Activated T-helper 17 cell treated with anti-CD3 and anti-CD28 coated beads, Interleukin-2, amount 50 U/mL, for 72 hours (primary cell): ENCODE data around the gene RCSD1. TPM values are rescaled to one million over a fixed set of nuclear protein-coding genes. Genes with fewer than 3 reads are reported as not detected.
"Not testable (repeated sequence)": the region's sequence is repeated elsewhere in the genome, so short reads cannot be mapped to it uniquely, and the experiment has no call there.

Source experiments
- ATAC-seq: fragments of 150-1000 bp; cut with Tn5 transposase; replicated peaks from 2 replicates; pipeline ENCODE4 v1.10.0; 2021; ENCODE audit warnings: mild to moderate bottlenecking, moderate library complexity
- H3K27ac Mint-ChIP-seq: one replicate; pipeline ENCODE4 v1.8.0; 2022; ENCODE audit warnings: mixed read lengths
- H3K27me3 Mint-ChIP-seq: one replicate; pipeline ENCODE4 v1.8.0; 2022; ENCODE audit warnings: mixed read lengths
- H3K36me3 Mint-ChIP-seq: one replicate; pipeline ENCODE4 v1.8.0; 2022; ENCODE audit warnings: low read depth, mild to moderate bottlenecking, mixed read lengths
- H3K4me1 Mint-ChIP-seq: one replicate; pipeline ENCODE4 v1.8.0; 2022; ENCODE audit warnings: mixed read lengths
- H3K4me3 Mint-ChIP-seq: one replicate; pipeline ENCODE4 v1.8.0; 2022; ENCODE audit warnings: mild to moderate bottlenecking, mixed read lengths
- H3K9me3 Mint-ChIP-seq: one replicate; pipeline ENCODE4 v1.8.0; 2022; ENCODE audit warnings: mixed read lengths
- total RNA-seq, 2 donors: library from RNA; stranded (reverse); gene quantifications; one replicate each; pipeline ENCODE4 v1.2.3, GENCODE V29; 2022

Gene RCSD1
- total RNA-seq, 2 donors from 2014 or later, result 69.0 to 75.5 TPM

DNA sequence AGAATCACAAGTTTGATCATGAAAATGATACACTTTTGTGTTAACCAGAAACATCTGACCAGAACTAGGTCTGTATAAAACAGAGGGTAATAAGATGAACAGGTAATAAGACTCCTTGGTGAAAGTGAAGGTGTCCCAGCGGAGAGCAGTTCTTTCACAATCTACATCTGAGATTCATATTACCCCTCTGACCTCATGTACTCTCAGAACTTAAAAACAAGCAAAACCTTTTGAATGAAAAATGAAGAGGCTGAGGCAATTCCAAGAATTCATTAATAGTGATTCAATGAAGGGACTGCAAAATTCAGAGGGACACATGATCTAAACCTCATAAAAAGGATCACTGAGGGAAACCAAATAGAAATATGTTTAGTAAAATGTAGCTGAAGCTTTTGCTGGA is 80.8 kb downstream of the RCSD1 start:
- no peaks in the 10 kb centered on the region for H3K27me3 Mint-ChIP-seq
- H3K36me3 Mint-ChIP-seq, result peaks cover 29% of the 10 kb centered on the region
- ATAC-seq, result no peak
- no peaks in the 10 kb centered on the region for H3K9me3 Mint-ChIP-seq
- peaks cover 40% of the 10 kb centered on the region for H3K4me1 Mint-ChIP-seq
- no peak overlapping the region for H3K27ac Mint-ChIP-seq
- no peak overlapping the region for H3K4me3 Mint-ChIP-seq

DNA sequence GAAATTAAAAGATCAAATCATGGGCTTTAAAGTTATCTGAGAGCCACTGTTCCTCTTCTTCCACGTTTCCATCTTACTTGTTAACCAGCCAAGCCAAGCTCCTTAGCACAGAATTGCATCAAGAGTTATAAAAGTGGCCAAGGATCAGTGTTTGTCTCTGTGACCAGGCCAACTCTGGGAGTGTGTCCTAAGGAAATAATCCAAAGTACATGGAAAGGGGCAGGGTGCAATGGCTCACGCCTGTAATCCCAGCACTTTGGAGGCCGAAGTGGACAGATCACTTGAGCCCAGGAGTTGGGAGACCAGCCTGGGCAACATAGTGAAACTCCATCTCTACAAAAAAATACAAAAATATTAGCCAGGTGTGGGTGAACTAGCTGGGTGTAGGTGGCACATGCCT is 81.8 kb downstream of the RCSD1 start:
- Mint-ChIP-seq H3K36me3 (peaks cover 22% of the 10 kb centered on the region), H3K4me3 (no peak overlapping the region), H3K4me1 (peaks cover 40% of the 10 kb centered on the region), H3K9me3 (no peaks in the 10 kb centered on the region), H3K27ac (no peak overlapping the region), H3K27me3 (no peaks in the 10 kb centered on the region)
- ATAC-seq, result no peak

DNA sequence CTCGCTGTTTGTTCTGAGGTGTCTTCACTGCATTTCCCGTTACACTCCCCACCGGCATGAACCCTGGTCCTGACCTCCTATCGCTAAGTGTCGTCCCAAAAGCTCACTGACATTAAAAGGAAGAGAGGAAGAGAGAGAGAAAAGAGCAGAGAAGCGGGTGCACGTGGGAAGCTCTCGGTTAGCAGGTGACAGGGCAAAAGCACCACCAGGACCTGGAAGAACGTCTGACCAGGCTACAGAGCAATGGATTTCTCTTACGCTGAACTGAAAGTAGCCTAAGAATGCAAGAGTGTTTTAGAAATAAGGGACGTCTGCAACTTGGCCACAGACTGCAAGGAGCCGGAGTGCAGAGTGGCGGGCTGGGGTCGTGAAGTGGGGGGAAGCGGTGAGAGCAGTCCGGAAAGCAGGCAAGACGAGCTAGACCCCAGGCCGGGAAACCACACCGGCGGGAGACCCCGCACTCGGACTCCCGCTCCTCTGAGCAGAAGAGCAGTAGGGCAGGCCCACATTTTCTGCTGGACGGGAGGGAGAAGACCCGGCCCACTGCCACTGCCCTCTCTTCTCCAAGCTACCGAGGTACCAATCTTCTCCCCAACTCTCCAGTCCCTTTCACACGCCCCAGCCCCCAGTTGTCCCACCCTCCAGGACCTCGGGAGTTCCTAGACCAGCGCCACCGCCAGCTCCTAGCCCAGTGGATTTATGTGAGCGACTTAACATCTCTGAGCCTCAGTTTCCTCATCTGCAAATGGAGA is 83.5 kb downstream of the RCSD1 start:
- Mint-ChIP-seq H3K4me1 (peaks cover 26% of the 10 kb centered on the region), H3K4me3 (peak overlapping the region; percentile 84), H3K27ac (peak overlapping the region; percentile 96), H3K27me3 (no peaks in the 10 kb centered on the region), H3K9me3 (no peaks in the 10 kb centered on the region), H3K36me3 (peaks cover 17% of the 10 kb centered on the region)
- ATAC-seq, result no peak

DNA sequence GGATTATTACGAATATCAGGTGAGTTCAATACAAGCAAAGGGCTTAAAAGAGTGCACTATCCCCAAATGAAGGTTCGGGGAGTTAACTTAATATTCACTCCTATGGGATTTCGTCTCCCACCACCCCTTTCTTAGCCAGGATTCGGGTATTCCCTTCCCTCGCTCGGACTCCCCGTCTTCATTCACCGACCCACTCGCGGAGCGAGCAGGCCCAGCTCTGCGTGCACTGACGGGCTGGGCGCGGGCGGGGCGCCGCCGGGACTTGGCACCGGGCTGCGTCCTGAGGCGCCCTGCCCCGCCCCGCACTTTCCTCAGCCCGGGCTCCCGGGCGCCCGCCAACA is 84.0 kb downstream of the RCSD1 start:
- no peaks in the 10 kb centered on the region for H3K9me3 Mint-ChIP-seq
- H3K4me1 Mint-ChIP-seq, result peaks cover 22% of the 10 kb centered on the region
- H3K36me3 Mint-ChIP-seq, result peaks cover 17% of the 10 kb centered on the region

DNA sequence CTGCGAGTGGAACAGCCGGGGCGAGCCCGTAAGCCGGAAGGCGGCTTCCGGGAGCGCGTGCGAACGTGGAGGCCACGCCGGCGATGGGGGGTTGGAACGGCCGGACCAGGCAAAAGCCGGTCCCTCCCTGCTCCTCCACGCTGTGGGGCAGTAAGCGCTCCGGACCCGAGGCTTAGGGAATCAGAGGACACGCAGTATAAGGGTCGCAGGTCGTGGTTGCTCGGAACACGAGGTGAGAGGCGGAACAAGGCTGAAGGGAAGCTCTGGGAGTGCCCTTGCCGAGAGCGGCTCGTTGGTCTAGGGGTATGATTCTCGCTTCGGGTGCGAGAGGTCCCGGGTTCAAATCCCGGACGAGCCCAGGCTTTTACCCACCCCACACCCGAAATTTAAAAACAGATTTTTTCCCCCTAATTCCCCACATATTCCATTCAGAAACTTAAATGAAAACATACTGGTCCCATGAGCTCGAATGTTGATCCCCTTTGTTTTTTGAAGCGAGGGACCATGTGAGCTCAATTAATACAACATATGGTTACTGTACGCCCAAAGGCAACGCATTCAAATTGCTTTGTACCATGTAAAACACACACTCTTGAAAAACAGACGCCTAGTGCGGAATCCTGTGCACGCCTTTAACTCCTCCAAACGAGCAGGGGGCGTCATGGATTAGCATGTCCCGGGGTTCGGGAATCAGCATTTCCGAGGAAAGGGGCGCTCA is 84.6 kb downstream of the RCSD1 start:
- peak overlapping the region; percentile 96 for H3K27ac Mint-ChIP-seq
- H3K4me1 Mint-ChIP-seq, result peaks cover 25% of the 10 kb centered on the region
- ATAC-seq, result peak; percentile 63
- H3K27me3 Mint-ChIP-seq, result no peaks in the 10 kb centered on the region
- H3K4me3 Mint-ChIP-seq, result peak overlapping the region; percentile 84
- no peaks in the 10 kb centered on the region for H3K9me3 Mint-ChIP-seq
- peaks cover 17% of the 10 kb centered on the region for H3K36me3 Mint-ChIP-seq

More for the DNA sequence above, 84.0 kb downstream of the RCSD1 start:
- ATAC-seq, result peak; percentile 77
- Mint-ChIP-seq H3K27me3 (no peaks in the 10 kb centered on the region), H3K27ac (peak overlapping the region; percentile 96), H3K4me3 (peak overlapping the region; percentile 84)

DNA sequence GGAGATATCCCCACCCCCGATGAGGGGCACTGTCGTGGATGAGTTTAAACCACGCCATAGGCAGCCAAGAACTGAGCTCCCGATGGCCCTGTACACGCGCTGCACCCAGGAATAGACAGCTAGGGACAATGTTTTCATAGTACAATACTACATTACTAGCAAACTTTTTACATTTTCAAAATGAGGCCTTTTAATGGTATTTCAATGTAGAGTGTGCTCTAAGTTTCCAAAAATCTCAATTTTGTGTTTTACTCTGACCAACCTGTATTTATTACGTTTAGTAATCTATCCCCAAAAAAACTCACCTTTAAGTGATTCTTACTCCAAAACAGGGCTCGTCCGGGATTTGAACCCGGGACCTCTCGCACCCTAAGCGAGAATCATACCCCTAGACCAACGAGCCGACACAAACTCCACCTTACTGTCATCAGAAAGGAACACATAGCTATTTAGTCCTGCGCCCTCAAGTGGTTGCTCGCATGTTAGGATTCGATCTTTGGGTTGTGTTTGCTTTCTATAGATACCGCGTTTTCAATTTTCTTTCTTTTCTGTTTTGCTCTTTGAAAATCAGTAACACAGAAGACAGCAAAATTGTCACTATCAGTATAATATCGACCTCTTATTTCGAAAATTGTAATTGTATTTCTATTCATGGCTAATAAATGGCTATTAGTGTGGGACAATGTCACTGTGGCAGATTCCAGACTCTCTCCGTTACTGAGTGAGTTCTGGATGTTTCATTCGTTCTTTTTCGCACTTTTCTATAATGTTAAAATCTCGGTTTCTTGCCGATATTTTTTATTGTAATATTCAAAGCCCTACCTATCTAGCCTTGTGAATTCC is 85.3 kb downstream of the RCSD1 start:
- Mint-ChIP-seq H3K4me1 (peaks cover 26% of the 10 kb centered on the region), H3K36me3 (peaks cover 17% of the 10 kb centered on the region), H3K9me3 (no peaks in the 10 kb centered on the region), H3K27ac (peak overlapping the region; percentile 96), H3K4me3 (peak overlapping the region; percentile 84), H3K27me3 (no peaks in the 10 kb centered on the region)
- ATAC-seq, result peak; percentile 57

DNA sequence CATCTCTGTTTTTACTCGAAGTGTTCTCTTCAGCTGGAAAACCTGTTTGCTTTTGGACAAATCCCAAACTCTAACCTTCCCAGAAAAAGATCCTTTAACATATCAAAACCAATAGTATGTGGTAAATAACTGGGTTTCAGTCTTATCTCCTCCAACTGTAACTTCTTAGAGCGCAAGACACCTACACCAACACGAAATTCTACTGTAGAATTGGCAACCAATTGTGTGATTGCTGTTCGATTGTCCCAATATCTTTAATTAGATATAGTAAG is 85.9 kb downstream of the RCSD1 start:
- H3K27me3 Mint-ChIP-seq, result no peaks in the 10 kb centered on the region
- peak overlapping the region; percentile 84 for H3K4me3 Mint-ChIP-seq
- no peaks in the 10 kb centered on the region for H3K9me3 Mint-ChIP-seq
- no peak for ATAC-seq
- H3K4me1 Mint-ChIP-seq, result peaks cover 26% of the 10 kb centered on the region
- H3K27ac Mint-ChIP-seq, result peak overlapping the region; percentile 96
- peaks cover 17% of the 10 kb centered on the region for H3K36me3 Mint-ChIP-seq

DNA sequence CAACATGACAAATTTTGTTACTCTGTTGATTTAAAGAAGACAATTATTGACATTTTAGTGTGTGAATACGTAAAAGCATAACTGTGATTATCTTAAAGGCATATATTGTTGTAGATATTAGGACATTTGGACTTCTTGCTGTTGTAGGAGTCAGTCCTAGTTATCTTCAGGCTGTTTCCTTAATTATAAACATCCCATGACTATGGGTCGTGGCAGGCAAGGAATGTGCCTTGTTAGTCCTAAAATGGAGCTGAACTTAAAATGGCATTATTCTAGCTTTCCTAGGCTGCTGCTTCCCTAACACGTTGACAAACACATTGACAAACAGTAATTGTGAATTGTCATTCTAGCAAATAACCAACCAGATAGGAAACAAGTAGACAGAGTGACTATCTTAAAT is 87.3 kb downstream of the RCSD1 start:
- no peak for ATAC-seq
- Mint-ChIP-seq H3K36me3 (peaks cover 17% of the 10 kb centered on the region), H3K9me3 (no peaks in the 10 kb centered on the region), H3K27ac (peak overlapping the region; percentile 96), H3K27me3 (no peaks in the 10 kb centered on the region), H3K4me3 (peak overlapping the region; percentile 84), H3K4me1 (peaks cover 32% of the 10 kb centered on the region)

DNA sequence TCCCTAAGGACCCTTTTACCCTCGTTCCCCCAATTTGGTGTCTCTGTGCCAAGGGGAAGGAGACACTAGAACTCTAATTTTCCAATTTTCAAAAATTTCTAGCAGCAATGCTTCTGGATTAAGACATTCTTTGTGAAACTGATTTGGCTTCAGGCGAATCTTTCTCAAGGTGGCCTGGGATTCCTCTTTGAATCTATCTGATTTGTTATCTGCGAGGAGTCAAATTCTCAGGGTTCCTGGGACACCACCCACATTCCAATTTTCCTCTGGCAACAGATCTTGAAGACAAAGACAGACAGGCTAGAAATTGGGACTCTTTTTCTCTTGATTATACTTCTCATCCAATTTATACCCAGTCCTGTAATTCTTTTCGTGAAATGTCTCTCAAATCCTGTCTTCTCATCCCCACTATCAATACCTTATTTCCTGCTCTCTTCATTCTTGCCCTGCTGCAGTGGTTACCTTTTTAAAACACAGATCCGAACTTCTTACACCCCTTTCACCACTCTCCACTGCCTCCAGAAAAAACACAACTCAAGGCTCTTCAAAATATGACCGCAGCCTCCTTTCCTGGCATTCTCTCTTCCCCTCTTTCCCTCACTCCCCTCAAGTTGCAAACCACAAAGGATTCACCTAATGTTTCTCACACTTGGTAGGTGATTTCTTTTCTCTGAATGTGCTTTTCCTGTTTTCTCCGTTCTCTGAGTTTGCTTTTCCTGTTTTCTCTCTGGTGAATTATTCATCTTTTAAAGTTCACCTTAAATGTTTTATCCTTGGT is 89.1 kb downstream of the RCSD1 start:
- Mint-ChIP-seq H3K9me3 (no peaks in the 10 kb centered on the region), H3K27me3 (no peaks in the 10 kb centered on the region), H3K36me3 (peaks cover 17% of the 10 kb centered on the region), H3K4me3 (peak overlapping the region; percentile 88), H3K27ac (peak overlapping the region; percentile 4), H3K4me1 (peaks cover 27% of the 10 kb centered on the region)
- ATAC-seq, result no peak

DNA sequence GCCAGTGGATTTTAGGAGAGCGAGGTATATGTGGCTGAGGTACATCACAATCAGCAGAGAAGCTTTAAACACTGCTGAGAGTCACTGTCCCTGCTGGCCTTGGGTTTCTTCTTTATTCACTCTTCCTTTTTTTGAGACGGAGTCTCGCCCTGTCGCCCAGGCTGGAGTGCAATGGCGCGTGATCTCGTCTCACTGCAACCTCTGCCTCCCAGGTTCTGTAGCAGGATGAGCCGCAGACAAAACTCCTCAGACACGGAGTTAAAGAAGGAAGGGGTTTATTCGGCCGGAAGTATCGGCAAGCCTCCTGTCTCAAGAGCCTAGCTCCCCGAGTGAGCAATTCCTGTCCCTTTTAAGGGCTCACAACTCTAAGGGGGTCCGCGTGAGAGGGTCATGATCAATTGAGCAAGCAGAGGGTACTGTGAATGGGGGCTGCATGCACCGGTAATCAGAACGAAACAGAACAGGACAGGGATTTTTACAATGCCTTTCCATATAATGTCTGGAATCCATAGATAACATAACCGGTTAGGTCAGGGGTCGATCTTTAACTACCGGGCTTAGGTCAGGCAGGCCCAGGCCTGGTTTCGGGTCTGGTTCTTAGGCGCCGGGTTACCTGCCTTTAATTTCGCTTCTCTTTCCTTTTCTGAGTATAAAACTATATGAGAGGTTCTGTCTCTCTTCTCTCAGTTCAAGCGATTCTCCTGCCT is 89.8 kb downstream of the RCSD1 start:
- ATAC-seq, H3K27me3 Mint-ChIP-seq, H3K36me3 Mint-ChIP-seq, H3K9me3 Mint-ChIP-seq: not testable (repeated sequence)
- H3K4me1 Mint-ChIP-seq, result peaks cover 25% of the 10 kb centered on the region
- H3K4me3 Mint-ChIP-seq, result peak overlapping the region; percentile 88
- peak overlapping the region; percentile 4 for H3K27ac Mint-ChIP-seq

DNA sequence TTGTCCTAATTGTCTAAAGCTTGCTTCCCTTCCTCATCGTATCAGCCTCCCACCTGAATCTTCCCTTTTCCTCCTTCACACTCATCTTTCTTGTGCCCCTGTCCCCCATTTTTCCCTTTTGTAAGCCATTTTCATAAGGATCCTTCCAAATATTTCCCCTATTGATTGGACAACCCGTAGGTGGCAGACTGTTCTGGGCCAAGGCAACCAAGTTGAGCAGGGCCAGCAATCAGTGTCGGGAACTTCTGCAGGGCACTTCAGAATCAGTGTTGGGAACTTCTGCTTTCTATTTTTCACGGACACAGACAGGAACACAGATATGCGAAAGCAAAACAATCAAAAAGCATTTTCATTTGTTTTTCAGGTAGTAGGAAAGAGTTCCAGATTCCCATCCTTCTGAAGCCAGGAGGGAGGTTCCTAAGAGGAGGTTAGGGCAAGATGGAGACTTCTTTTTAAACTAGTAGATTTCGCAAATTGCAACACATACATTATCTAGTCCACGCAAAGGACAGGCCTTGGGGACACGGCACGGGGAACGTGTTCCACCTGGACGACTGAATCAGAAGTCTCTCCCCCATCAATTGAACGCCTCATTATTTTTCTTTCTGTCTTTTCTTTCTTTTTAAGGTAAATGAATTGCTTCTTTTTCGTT is 91.1 kb downstream of the RCSD1 start:
- H3K27me3 Mint-ChIP-seq, result no peaks in the 10 kb centered on the region
- H3K4me3 Mint-ChIP-seq, result peak overlapping the region; percentile 88
- H3K36me3 Mint-ChIP-seq, result no peaks in the 10 kb centered on the region
- peak overlapping the region; percentile 77 for H3K27ac Mint-ChIP-seq
- peaks cover 19% of the 10 kb centered on the region for H3K4me1 Mint-ChIP-seq
- ATAC-seq, result no peak
- H3K9me3 Mint-ChIP-seq, result no peaks in the 10 kb centered on the region

DNA sequence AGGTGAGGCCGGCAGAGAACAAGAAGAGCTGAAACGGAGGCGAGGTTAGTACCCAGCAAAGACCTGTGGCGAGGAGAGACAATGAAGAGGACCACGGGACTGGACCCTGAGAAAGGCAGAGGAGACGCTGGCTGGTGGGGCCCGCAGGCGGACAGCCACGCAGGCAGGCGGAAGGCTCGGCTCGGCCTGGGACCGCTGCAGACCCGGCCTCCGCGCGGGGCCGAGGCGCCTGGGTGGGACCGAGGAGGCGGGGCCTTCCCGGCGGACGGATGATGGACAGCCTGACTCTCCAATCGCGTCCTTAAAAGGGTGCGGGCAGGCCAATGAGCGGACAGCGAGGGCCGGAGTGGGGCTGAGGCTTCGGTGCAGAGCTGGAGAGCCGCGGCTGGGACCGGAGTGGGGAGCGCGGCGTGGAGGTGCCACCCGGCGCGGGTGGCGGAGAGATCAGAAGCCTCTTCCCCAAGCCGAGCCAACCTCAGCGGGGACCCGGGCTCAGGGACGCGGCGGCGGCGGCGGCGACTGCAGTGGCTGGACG is 91.7 kb downstream of the RCSD1 start, which contains the start of gene MPZL1:
TSS of gene MPZL1 (plus strand) at position 366 of the 535 bp plus-strand sequence. CDS start 170 bp downstream, outside the sequence.
- Mint-ChIP-seq H3K27ac (peak within 1 kb of the TSS; percentile 77), H3K9me3 (no peaks in the 10 kb centered on the region), H3K4me1 (peaks cover 19% of the 10 kb centered on the region), H3K27me3 (no peaks in the 10 kb centered on the region), H3K4me3 (peak within 1 kb of the TSS; percentile 88), H3K36me3 (no peaks in the 10 kb centered on the region)
- ATAC-seq, result peak; percentile 98
